Loucy (cell line): Measurements from ENCODE around the gene RFNG.
A peak's percentile ranks its signal among the peaks of the same experiment; 100 is the strongest.

Experiments
- H2AFZ ChIP-seq: fragments of 200-600 bp; sonication (generic); 2 replicates; pipeline ENCODE4 v1.6.0; 2016; ENCODE audit warnings: antibody characterized with exemption, mild to moderate bottlenecking, low read length, moderate library complexity
- H3F3A ChIP-seq: fragments of 200-600 bp; 2 replicates; pipeline ENCODE4 v1.6.0; 2016; ENCODE audit warnings: antibody characterized with exemption, low read depth, mild to moderate bottlenecking
- H3K27me3 ChIP-seq: fragments of 200-600 bp; sonication (generic); 2 replicates; pipeline ENCODE4 v1.6.1; 2014; ENCODE audit warnings: low read length, mild to moderate bottlenecking; ENCODE audit not compliant: insufficient read depth, poor library complexity, severe bottlenecking
- H3K36me3 ChIP-seq: fragments of 200-600 bp; sonication (generic); 2 replicates; pipeline ENCODE4 v1.6.1; 2016; ENCODE audit warnings: low read length; ENCODE audit not compliant: insufficient read depth
- H3K4me1 ChIP-seq: fragments of 200-600 bp; sonication (generic); 2 replicates; pipeline ENCODE4 v1.5.1; 2014; ENCODE audit warnings: low read length, mild to moderate bottlenecking; ENCODE audit not compliant: insufficient read depth, poor library complexity, severe bottlenecking
- H3K4me2 ChIP-seq: fragments of 200-600 bp; sonication (generic); 2 replicates; pipeline ENCODE4 v1.6.0; 2014; ENCODE audit warnings: antibody characterized with exemption, low read length, low read depth, mild to moderate bottlenecking; ENCODE audit not compliant: poor library complexity, severe bottlenecking
- H3K4me3 ChIP-seq: fragments of 200-600 bp; sonication (generic); 2 replicates; pipeline ENCODE4 v1.5.1; 2014; ENCODE audit warnings: low read length, mild to moderate bottlenecking, mixed read lengths; ENCODE audit not compliant: poor library complexity, severe bottlenecking
- H3K79me2 ChIP-seq: fragments of 200-600 bp; sonication (generic); 2 replicates; pipeline ENCODE4 v1.6.1; 2014; ENCODE audit warnings: low read length; ENCODE audit not compliant: insufficient read depth
- H3K9ac ChIP-seq: fragments of 200-600 bp; sonication (generic); 2 replicates; pipeline ENCODE4 v1.6.0; 2014; ENCODE audit warnings: mild to moderate bottlenecking, low read depth, low read length, moderate library complexity; ENCODE audit not compliant: poor library complexity, severe bottlenecking
- H3K9me2 ChIP-seq: fragments of 200-600 bp; sonication (generic); replicated peaks from 2 replicates; pipeline ENCODE4 v1.6.1; 2016; ENCODE audit warnings: low read depth, low read length, mixed read lengths
- H3K9me3 ChIP-seq: fragments of 200-600 bp; sonication (generic); 2 replicates; pipeline ENCODE4 v1.6.1; 2014; ENCODE audit warnings: mild to moderate bottlenecking, antibody characterized with exemption, low read length, low read depth; ENCODE audit not compliant: insufficient read depth
- H4K20me1 ChIP-seq: fragments of 200-600 bp; sonication (generic); 2 replicates; pipeline ENCODE4 v1.6.0; 2014; ENCODE audit warnings: antibody characterized with exemption, low read length, mild to moderate bottlenecking; ENCODE audit not compliant: insufficient read depth, poor library complexity, severe bottlenecking
- CTCF ChIP-seq: fragments of 200-600 bp; sonication (generic); conservative IDR thresholded peaks from 2 replicates; pipeline ENCODE4 v1.5.1; 2014; ENCODE audit warnings: mild to moderate bottlenecking, antibody characterized with exemption, low read length
- EZH2phosphoT487 ChIP-seq: fragments of 200-600 bp; IDR thresholded peaks from 2 replicates; pipeline ENCODE4 v1.6.1; 2018; ENCODE audit warnings: antibody characterized with exemption, mild to moderate bottlenecking, moderate library complexity, borderline replicate concordance

Gene RFNG

GRCh38 chr17:82024859-82025258 is 26.8 kb downstream of the RFNG start:
- peak overlapping the region; percentile 89 for H3K4me3 ChIP-seq
- H2AFZ ChIP-seq = no peak overlapping the region
- no peaks in the 10 kb centered on the region for H3K9me3 ChIP-seq
- no peaks in the 10 kb centered on the region for H3K36me3 ChIP-seq
- H3K4me1 ChIP-seq = peaks cover 33% of the 10 kb centered on the region
- TF ChIP-seq CTCF (no peak), EZH2phosphoT487 (no peak)
- H3K27me3 ChIP-seq = no peaks in the 10 kb centered on the region
- H4K20me1 ChIP-seq = peaks cover 18% of the 10 kb centered on the region
- peak overlapping the region; percentile 73 for H3K9ac ChIP-seq
- peak overlapping the region; percentile 94 for H3K4me2 ChIP-seq
- H3F3A ChIP-seq = no peaks in the 10 kb centered on the region
- H3K9me2 ChIP-seq = no peaks in the 10 kb centered on the region
- H3K79me2 ChIP-seq = peaks cover 22% of the 10 kb centered on the region; the same call in 1 of the 2 replicates

GRCh38 chr17:82023447-82024241 is 28.0 kb downstream of the RFNG start:
- H3K9me3 ChIP-seq = no peaks in the 10 kb centered on the region
- no peaks in the 10 kb centered on the region for H3K27me3 ChIP-seq
- peaks cover 18% of the 10 kb centered on the region for H4K20me1 ChIP-seq
- TF ChIP-seq CTCF (no peak), EZH2phosphoT487 (no peak)
- peak overlapping the region; percentile 89 for H3K4me3 ChIP-seq
- peaks cover 33% of the 10 kb centered on the region for H3K4me1 ChIP-seq
- H3K4me2 ChIP-seq = peak overlapping the region; percentile 94
- no peaks in the 10 kb centered on the region for H3F3A ChIP-seq
- no peaks in the 10 kb centered on the region for H3K36me3 ChIP-seq
- peak overlapping the region; percentile 79 for H2AFZ ChIP-seq
- H3K9ac ChIP-seq = peak overlapping the region; percentile 73
- peaks cover 22% of the 10 kb centered on the region; the same call in 1 of the 2 replicates for H3K79me2 ChIP-seq
- no peaks in the 10 kb centered on the region for H3K9me2 ChIP-seq

- Histone ChIP-seq H3K4me1 (peaks cover 33% of the 10 kb centered on the region), H3K27me3 (no peaks in the 10 kb centered on the region), H2AFZ (peak within 1 kb of the TSS; percentile 90), H3K9ac (peak within 1 kb of the TSS; percentile 87), H3K9me2 (no peaks in the 10 kb centered on the region), H3F3A (no peaks in the 10 kb centered on the region), H4K20me1 (peaks cover 18% of the 10 kb centered on the region), H3K36me3 (no peaks in the 10 kb centered on the region), H3K79me2 (peaks cover 22% of the 10 kb centered on the region; the same call in 1 of the 2 replicates), H3K4me3 (peak within 1 kb of the TSS; percentile 92), H3K9me3 (no peaks in the 10 kb centered on the region), H3K4me2 (peak within 1 kb of the TSS; percentile 98)
- TF ChIP-seq CTCF = no peak
- no peak for TF ChIP-seq EZH2phosphoT487
These were observed 28.6 kb downstream of the RFNG start, which contains the start of gene LRRC45 for GRCh38 chr17:82022981-82023446. TSS of gene LRRC45 (plus strand) at chr17:82023305. CDS start at chr17:82023644, 339 bp downstream.
